ENCODE measurements around the gene ARRB1.

Gene ARRB1

GRCh38 chr11:75298191-75298975 lies 53.1 kb downstream of the ARRB1 start:
- Histone ChIP-seq H3K9ac (no peak overlapping the region), H3K27me3 (ENCODE audit: control insufficient read depth, insufficient read depth, low read length) (no peaks in the 10 kb centered on the region), H2AFZ (no peak overlapping the region), H3K36me3 (ENCODE audit: control insufficient read depth, insufficient read depth, low read length) (no peaks in the 10 kb centered on the region), H3K27ac (no peak overlapping the region), H3K79me2 (peaks cover 5% of the 10 kb centered on the region), H3K9me3 (ENCODE audit: control insufficient read depth, low read length) (no peaks in the 10 kb centered on the region), H3K4me3 (ENCODE audit: low read depth, low read length) (no peak overlapping the region), H3K4me1 (no peaks in the 10 kb centered on the region), H3K4me2 (ENCODE audit: low read length) (no peak overlapping the region)
- TF ChIP-seq CTCF (IDR thresholded peaks at IDR 0.05) = no peak

- no peaks in the 10 kb centered on the region for H3K27me3 ChIP-seq (ENCODE audit: control insufficient read depth, insufficient read depth, low read length)
- TF ChIP-seq CTCF (IDR thresholded peaks at IDR 0.05) = no peak
- no peaks in the 10 kb centered on the region for H3K36me3 ChIP-seq (ENCODE audit: control insufficient read depth, insufficient read depth, low read length)
- H2AFZ ChIP-seq = no peak overlapping the region
- no peak overlapping the region for H3K4me3 ChIP-seq (ENCODE audit: low read depth, low read length)
- H3K79me2 ChIP-seq = peaks cover 5% of the 10 kb centered on the region
- H3K4me2 ChIP-seq (ENCODE audit: low read length) = no peak overlapping the region
- no peaks in the 10 kb centered on the region for H3K9me3 ChIP-seq (ENCODE audit: control insufficient read depth, low read length)
- H3K4me1 ChIP-seq = no peaks in the 10 kb centered on the region
- no peak overlapping the region for H3K9ac ChIP-seq
- H3K27ac ChIP-seq = no peak overlapping the region
These were observed 57.6 kb downstream of the ARRB1 start for GRCh38 chr11:75293903-75294302.

- no peak overlapping the region for H3K27ac ChIP-seq
- no peak overlapping the region for H2AFZ ChIP-seq
- H3K79me2 ChIP-seq = peaks cover 5% of the 10 kb centered on the region
- no peaks in the 10 kb centered on the region for H3K27me3 ChIP-seq (ENCODE audit: control insufficient read depth, insufficient read depth, low read length)
- no peaks in the 10 kb centered on the region for H3K36me3 ChIP-seq (ENCODE audit: control insufficient read depth, insufficient read depth, low read length)
- no peak overlapping the region for H3K4me3 ChIP-seq (ENCODE audit: low read depth, low read length)
- H3K4me2 ChIP-seq (ENCODE audit: low read length) = no peak overlapping the region
- H3K4me1 ChIP-seq = no peaks in the 10 kb centered on the region
- no peaks in the 10 kb centered on the region for H3K9me3 ChIP-seq (ENCODE audit: control insufficient read depth, low read length)
- H3K9ac ChIP-seq = no peak overlapping the region
- no peak for TF ChIP-seq CTCF (IDR thresholded peaks at IDR 0.05)
These were observed 58.5 kb downstream of the ARRB1 start for GRCh38 chr11:75292943-75293342.

- no peaks in the 10 kb centered on the region for H3K9me3 ChIP-seq (ENCODE audit: control insufficient read depth, low read length)
- H3K4me3 ChIP-seq (ENCODE audit: low read depth, low read length) = no peak overlapping the region
- no peaks in the 10 kb centered on the region for H3K27me3 ChIP-seq (ENCODE audit: control insufficient read depth, insufficient read depth, low read length)
- no peaks in the 10 kb centered on the region for H3K36me3 ChIP-seq (ENCODE audit: control insufficient read depth, insufficient read depth, low read length)
- no peak overlapping the region for H3K27ac ChIP-seq
- H3K9ac ChIP-seq = no peak overlapping the region
- H3K4me1 ChIP-seq = no peaks in the 10 kb centered on the region
- no peak overlapping the region for H3K4me2 ChIP-seq (ENCODE audit: low read length)
- no peak for TF ChIP-seq CTCF (IDR thresholded peaks at IDR 0.05)
- H2AFZ ChIP-seq = no peak overlapping the region
- peaks cover 4% of the 10 kb centered on the region for H3K79me2 ChIP-seq
These were observed 59.7 kb downstream of the ARRB1 start for GRCh38 chr11:75291741-75292140.

- no peak overlapping the region for H3K9ac ChIP-seq
- H3K27ac ChIP-seq = no peak overlapping the region
- no peak for TF ChIP-seq CTCF (IDR thresholded peaks at IDR 0.05)
- H3K4me1 ChIP-seq = no peaks in the 10 kb centered on the region
- no peak overlapping the region for H3K4me3 ChIP-seq (ENCODE audit: low read depth, low read length)
- no peak overlapping the region for H3K4me2 ChIP-seq (ENCODE audit: low read length)
- H3K79me2 ChIP-seq = peaks cover 3% of the 10 kb centered on the region
- no peak overlapping the region for H2AFZ ChIP-seq
- no peaks in the 10 kb centered on the region for H3K9me3 ChIP-seq (ENCODE audit: control insufficient read depth, low read length)
- no peaks in the 10 kb centered on the region for H3K36me3 ChIP-seq (ENCODE audit: control insufficient read depth, insufficient read depth, low read length)
- no peaks in the 10 kb centered on the region for H3K27me3 ChIP-seq (ENCODE audit: control insufficient read depth, insufficient read depth, low read length)
These were observed 61.5 kb downstream of the ARRB1 start for GRCh38 chr11:75289919-75290318.

All from parathyroid adenoma (tissue), 2 donors.